Left lung (tissue), 10 donors: ENCODE results near the gene RALGPS1. TPM values are rescaled to one million over a fixed set of nuclear protein-coding genes. Genes with fewer than 3 reads are reported as not detected.

Experiments
- ATAC-seq: fragments of 200-7000 bp; cut with Tn5 transposase; one replicate; pipeline ENCODE4 v1.9.1; 2020; ENCODE audit warnings: moderate library complexity
- DNase-seq, 4 donors: peaks; one replicate each; pipeline ENCODE4 v3.0.0-alpha.2; 2013 to 2020
- H3K27ac ChIP-seq, 2 donors: fragments of 200-600 bp; sonication (generic) in 1 of 2; one replicate each; pipeline versions ENCODE4 v1.5.0 to v1.8.0; 2020 to 2021
- H3K27me3 ChIP-seq, 2 donors: fragments of 200-600 bp; sonication (generic) in 1 of 2; one replicate each; pipeline versions ENCODE4 v1.5.0 to v1.8.0; 2020 to 2021
- H3K36me3 ChIP-seq, 2 donors: fragments of 200-600 bp; sonication (generic) in 1 of 2; one replicate each; pipeline versions ENCODE4 v1.5.0 to v1.8.0; 2020 to 2021
- H3K4me1 ChIP-seq, 2 donors: fragments of 200-600 bp; one replicate each; pipeline ENCODE4 v1.8.0; 2021
- H3K4me3 ChIP-seq, 2 donors: fragments of 200-600 bp; sonication (generic) in 1 of 2; one replicate each; pipeline versions ENCODE4 v1.5.0 to v1.8.0; 2020 to 2021; ENCODE audit warnings: mild to moderate bottlenecking in 1 of 2
- H3K9me3 ChIP-seq, 2 donors: fragments of 200-600 bp; sonication (generic) in 1 of 2; one replicate each; pipeline versions ENCODE4 v1.5.0 to v1.8.0; 2020 to 2021
- intact Hi-C, 2 donors: fragments of 100-400 bp; cut with DNase I; formaldehyde crosslinking; loops; one replicate each; pipeline versions ENCODE4 v1.11.2 to v1.14.2; 2022
- polyA plus RNA-seq, 6 donors: library from polyadenylated mRNA; unstranded; fragments of 120-200 nt; gene quantifications; one replicate each; pipeline ENCODE4 v1.2.1, GENCODE V29; 2013; ENCODE audit not compliant: insufficient read length in 6 of 6
- total RNA-seq, 2 donors: library from RNA; stranded (reverse); fragmentation: NEBNext Ultra II Directional; extraction: Animal tissue kit (Norgen Biotek cat#: 25700); gene quantifications; one replicate each; pipeline ENCODE4 v1.2.1, GENCODE V29; 2021
- TF ChIP-seq, protein P1 (sequence below), 2 donors: fragments of 200-600 bp; sonication (generic) in 1 of 2; IDR thresholded peaks; one replicate each; pipeline versions ENCODE4 v1.5.0 to v1.8.0; 2021; ENCODE audit warnings: antibody characterized with exemption in 2 of 2
- donor health status: DM: no; HTN: yes; CAD: no.
- donor health status: DM: no; HTN: no; CAD: no.

RALGPS1 gene
- total and polyA plus RNA-seq, 8 donors, result 11.9 to 27.6 (median 21.5) TPM

DNA sequence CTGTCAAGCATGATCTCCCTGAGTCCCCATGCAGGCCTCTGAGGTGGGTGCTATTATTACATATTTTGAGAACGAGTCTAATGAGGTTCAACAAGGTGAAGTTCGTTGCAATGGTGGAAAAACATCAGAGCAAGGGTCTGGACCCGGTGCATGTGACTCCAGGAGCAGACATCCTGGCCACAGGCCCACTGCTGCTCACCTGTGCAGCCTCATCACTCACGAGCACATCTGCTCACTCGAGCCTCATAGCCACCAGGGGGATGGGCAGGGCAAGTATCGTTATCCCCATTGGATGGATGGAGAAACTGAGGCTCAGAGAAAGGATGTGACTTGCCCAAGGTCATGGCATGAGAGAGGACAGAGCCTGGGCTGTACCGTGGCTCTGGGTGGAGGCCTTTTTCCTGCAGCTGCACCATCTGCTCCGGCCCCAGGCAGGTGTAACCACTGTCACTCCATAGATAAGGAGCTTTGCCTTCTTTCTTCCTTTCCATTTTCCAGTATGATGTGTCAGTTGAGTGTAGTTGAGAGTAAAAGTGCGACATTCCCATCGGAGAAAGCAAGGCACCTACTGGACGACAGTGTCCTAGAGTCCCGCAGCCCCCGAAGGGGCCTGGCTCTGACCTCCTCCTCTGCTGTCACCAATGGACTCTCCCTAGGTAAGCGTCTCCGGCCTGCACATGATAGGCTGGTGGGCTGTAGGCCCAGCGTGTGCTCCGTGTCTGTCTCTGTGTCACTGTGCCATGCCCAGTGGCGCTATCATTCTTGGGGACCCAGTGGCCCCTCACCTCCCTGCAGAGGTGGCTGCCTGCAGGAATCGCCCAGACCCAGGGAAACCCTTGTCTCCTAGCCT lies 281.6 kb downstream of the RALGPS1 start:
- intact Hi-C loops, result loop anchor here in 1 of 2 donors (5.0 to 10.0 kb wide), 2 partner anchors 231 to 254 kb away; no protein-coding TSS in a partner anchor
- Histone ChIP-seq H3K27ac (no peak overlapping the region), H3K9me3 (no peaks in the 10 kb centered on the region), H3K4me1 (peaks cover 0 to 7% of the 10 kb centered on the region in 2 donors), H3K27me3 (no peaks in the 10 kb centered on the region), H3K36me3 (no peaks in the 10 kb centered on the region), H3K4me3 (no peak overlapping the region)
- no peak for ATAC-seq
- DNase-seq, result no peak
- TF ChIP-seq, protein P1, sequence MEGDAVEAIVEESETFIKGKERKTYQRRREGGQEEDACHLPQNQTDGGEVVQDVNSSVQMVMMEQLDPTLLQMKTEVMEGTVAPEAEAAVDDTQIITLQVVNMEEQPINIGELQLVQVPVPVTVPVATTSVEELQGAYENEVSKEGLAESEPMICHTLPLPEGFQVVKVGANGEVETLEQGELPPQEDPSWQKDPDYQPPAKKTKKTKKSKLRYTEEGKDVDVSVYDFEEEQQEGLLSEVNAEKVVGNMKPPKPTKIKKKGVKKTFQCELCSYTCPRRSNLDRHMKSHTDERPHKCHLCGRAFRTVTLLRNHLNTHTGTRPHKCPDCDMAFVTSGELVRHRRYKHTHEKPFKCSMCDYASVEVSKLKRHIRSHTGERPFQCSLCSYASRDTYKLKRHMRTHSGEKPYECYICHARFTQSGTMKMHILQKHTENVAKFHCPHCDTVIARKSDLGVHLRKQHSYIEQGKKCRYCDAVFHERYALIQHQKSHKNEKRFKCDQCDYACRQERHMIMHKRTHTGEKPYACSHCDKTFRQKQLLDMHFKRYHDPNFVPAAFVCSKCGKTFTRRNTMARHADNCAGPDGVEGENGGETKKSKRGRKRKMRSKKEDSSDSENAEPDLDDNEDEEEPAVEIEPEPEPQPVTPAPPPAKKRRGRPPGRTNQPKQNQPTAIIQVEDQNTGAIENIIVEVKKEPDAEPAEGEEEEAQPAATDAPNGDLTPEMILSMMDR (IDR thresholded peaks at IDR 0.05), result no peak

DNA sequence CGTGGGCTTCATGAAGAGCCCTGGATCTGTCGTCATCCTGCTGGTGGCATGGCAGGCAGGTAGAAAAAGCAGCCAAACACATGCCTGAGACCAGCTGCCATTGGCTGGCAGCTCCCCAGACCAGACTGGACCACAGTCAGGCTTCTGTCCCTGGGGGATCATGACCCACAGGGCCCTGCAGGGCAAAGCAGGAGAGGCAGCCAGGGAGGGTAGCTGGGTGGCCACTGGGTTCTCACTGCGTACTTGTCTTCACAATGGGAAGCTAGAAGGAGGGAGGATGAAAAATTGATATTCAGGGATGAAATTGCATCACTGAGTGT lies 282.2 kb downstream of the RALGPS1 start:
- intact Hi-C loops, result loop anchor here in 1 of 2 donors (5.0 to 10.0 kb wide), 2 partner anchors 232 to 254 kb away; no protein-coding TSS in a partner anchor
- DNase-seq (no peak), ATAC-seq (no peak)
- Histone ChIP-seq H3K4me3 (no peak overlapping the region), H3K27me3 (no peaks in the 10 kb centered on the region), H3K27ac (no peak overlapping the region), H3K36me3 (no peaks in the 10 kb centered on the region), H3K9me3 (no peaks in the 10 kb centered on the region), H3K4me1 (peaks cover 0 to 7% of the 10 kb centered on the region in 2 donors)
- TF ChIP-seq, protein P1 (IDR thresholded peaks at IDR 0.05), result no peak

GRCh38 chr9:127197186-127197860 lies 282.7 kb downstream of the RALGPS1 start:
- intact Hi-C loops, result loop anchor here in 1 of 2 donors (5.0 to 10.0 kb wide), 2 partner anchors 233 to 255 kb away; no protein-coding TSS in a partner anchor

DNA sequence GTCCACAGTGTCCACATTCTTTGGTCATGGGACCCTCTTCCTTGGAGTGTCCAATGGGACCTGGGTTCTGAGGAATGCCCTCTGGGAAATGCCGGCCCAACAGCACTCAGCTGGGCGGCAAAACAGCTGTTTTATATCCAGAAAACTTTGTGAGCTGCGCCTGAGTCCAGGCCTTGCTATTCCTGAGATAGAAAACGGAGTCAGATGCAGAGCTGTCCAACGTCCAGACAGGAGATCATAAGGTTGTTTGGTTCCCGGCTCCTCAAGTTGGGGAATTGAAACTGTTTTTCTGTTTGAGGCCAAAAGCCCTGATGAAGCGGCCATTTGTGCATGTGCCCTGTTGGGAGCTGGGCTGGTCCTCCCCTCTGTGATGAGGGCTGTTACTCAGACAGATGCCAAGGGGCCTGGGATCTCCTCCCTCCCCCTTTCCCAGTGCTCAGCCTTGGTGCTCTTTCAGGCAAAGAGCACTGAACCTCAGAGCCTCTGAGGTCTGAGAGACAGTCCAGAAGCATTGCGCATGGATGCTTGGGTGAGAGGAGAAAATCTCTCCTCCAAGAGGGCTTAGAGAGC lies 283.4 kb downstream of the RALGPS1 start:
- DNase-seq, result peak in 1 of 4 donors; percentile 50
- intact Hi-C loops, result loop anchor here in 1 of 2 donors (5.0 to 10.0 kb wide), 2 partner anchors 233 to 256 kb away; no protein-coding TSS in a partner anchor
- ATAC-seq, result no peak

More at GRCh38 chr9:127197186-127197860, 282.7 kb downstream of the RALGPS1 start:
- Histone ChIP-seq H3K4me1 (peaks cover 0 to 7% of the 10 kb centered on the region in 2 donors), H3K4me3 (no peak overlapping the region), H3K27ac (no peak overlapping the region), H3K9me3 (no peaks in the 10 kb centered on the region), H3K27me3 (no peaks in the 10 kb centered on the region), H3K36me3 (no peaks in the 10 kb centered on the region)
- TF ChIP-seq, protein P1 (IDR thresholded peaks at IDR 0.05), result no peak
- no peak for DNase-seq
- no peak for ATAC-seq

More for the DNA sequence above, 283.4 kb downstream of the RALGPS1 start:
- H3K36me3 ChIP-seq, result no peaks in the 10 kb centered on the region
- H3K9me3 ChIP-seq, result no peaks in the 10 kb centered on the region
- H3K4me3 ChIP-seq, result no peak overlapping the region
- H3K27me3 ChIP-seq, result no peaks in the 10 kb centered on the region
- TF ChIP-seq, protein P1 (IDR thresholded peaks at IDR 0.05), result no peak
- H3K4me1 ChIP-seq, result peaks cover 0 to 7% of the 10 kb centered on the region in 2 donors
- peak overlapping the region in 1 of 2 donors; percentile 14 for H3K27ac ChIP-seq
